ENCODE results near the gene ACSS3. TPM values are rescaled to one million over a fixed set of nuclear protein-coding genes. Genes with fewer than 3 reads are reported as not detected.
"Not testable (repeated sequence)": the region's sequence is repeated elsewhere in the genome, so short reads cannot be mapped to it uniquely, and the experiment has no call there.

The ACSS3 gene
- total and polyA plus RNA-seq, 5 donors from 2014 or later = not detected

DNA sequence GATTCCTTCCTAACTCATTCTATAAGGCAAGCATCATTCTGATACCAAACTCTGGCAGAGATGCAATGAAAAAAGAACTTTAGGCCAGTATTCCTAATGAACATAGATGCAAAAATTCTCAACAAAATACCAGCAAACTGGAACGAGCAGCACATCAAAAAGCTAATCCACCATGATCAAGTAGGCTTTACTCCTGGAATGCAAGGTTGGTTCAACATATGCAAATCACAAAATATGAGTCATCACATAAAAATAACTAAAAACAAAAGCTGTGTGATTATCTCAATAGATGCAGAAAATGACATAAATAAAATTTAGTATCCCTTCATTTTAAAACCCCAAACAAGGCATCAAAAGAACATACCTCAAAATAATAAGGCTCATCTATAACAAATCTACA is 98.9 kb downstream of the ACSS3 start:
- H3K36me3 ChIP-seq (ENCODE audit: control insufficient read depth, insufficient read depth, low read length) = no peaks in the 10 kb centered on the region
- H3K27ac ChIP-seq (ENCODE audit: insufficient read depth, low read length, poor library complexity, severe bottlenecking) = no peak overlapping the region
- no peak overlapping the region for H3K4me3 ChIP-seq (ENCODE audit: low read depth, low read length)
- H3K9me3 ChIP-seq (ENCODE audit: control insufficient read depth in 2 of 2, low read length in 2 of 2) = peaks cover 0 to 9% of the 10 kb centered on the region in 2 experiments
- no peaks in the 10 kb centered on the region for H3K4me1 Mint-ChIP-seq
- peaks cover 0 to 25% (median 4%) of the 10 kb centered on the region in 7 donors for H3K9me3 Mint-ChIP-seq
- H3K4me1 ChIP-seq (ENCODE audit: control insufficient read depth, insufficient read depth, low read length, poor library complexity, severe bottlenecking) = no peaks in the 10 kb centered on the region
- H3K36me3 Mint-ChIP-seq = no peaks in the 10 kb centered on the region
- no peak overlapping the region for H3K4me3 Mint-ChIP-seq
- no peak overlapping the region for H3K27ac Mint-ChIP-seq
- ATAC-seq (ENCODE audit: low read depth in 2 of 2) = no peak
- H3K27me3 Mint-ChIP-seq = no peaks in the 10 kb centered on the region
- DNase-seq = no peak
- H3K27me3 ChIP-seq (ENCODE audit: control insufficient read depth, insufficient read depth, low read length) = no peaks in the 10 kb centered on the region

DNA sequence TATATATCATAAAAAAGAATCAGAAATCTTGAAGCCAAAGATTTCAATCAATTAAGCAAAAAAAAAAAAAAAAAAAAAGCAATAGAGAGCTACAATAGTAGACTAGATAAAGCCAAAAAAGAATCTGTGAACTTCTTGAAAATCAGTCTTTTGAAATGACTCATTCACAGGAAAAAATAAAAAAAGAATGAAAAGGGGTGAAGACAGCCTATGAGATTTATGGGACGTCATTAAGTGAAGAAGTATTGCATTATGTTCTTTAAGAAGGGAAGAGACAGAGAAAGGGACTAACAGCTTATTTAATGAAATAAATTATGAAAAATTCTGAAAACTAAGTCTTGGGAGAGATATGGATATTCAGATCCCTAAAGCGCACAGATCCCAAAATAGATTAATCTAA is 103.8 kb downstream of the ACSS3 start:
- Histone ChIP-seq H3K4me1 (ENCODE audit: control insufficient read depth, insufficient read depth, low read length, poor library complexity, severe bottlenecking) (no peaks in the 10 kb centered on the region), H3K27ac (ENCODE audit: insufficient read depth, low read length, poor library complexity, severe bottlenecking) (no peak overlapping the region), H3K27me3 (ENCODE audit: control insufficient read depth, insufficient read depth, low read length) (no peaks in the 10 kb centered on the region), H3K36me3 (ENCODE audit: control insufficient read depth, insufficient read depth, low read length) (no peaks in the 10 kb centered on the region), H3K4me3 (ENCODE audit: low read depth, low read length) (no peak overlapping the region), H3K9me3 (ENCODE audit: control insufficient read depth in 2 of 2, low read length in 2 of 2) (peaks cover 0 to 6% of the 10 kb centered on the region in 2 experiments)
- H3K27me3 Mint-ChIP-seq = no peaks in the 10 kb centered on the region
- H3K4me1 Mint-ChIP-seq = no peaks in the 10 kb centered on the region
- H3K36me3 Mint-ChIP-seq = no peaks in the 10 kb centered on the region
- DNase-seq (no peak), ATAC-seq (ENCODE audit: low read depth in 2 of 2) (no peak)
- H3K27ac Mint-ChIP-seq = no peak overlapping the region
- H3K4me3 Mint-ChIP-seq = no peak overlapping the region
- peaks cover 0 to 16% (median 4%) of the 10 kb centered on the region in 7 donors for H3K9me3 Mint-ChIP-seq

DNA sequence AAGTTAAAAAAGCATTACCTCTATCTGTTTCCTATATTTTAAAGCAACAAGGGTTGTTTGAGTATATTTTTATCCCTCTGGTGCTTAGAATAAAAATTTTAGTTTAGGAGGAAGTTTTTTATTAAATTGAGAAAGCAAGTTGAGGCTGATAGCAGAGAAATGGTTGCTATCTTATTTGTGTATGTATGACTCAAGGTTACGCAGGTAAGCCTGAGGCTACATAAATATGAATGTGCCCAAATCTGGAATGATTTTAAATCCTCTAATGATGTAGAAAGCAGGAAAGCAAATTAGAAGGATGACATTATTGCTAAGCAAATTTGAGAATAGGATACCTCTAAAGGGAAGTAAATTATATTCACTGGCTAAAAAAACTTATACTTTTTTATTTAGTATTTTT is 109.8 kb downstream of the ACSS3 start:
- Histone ChIP-seq H3K4me3 (ENCODE audit: low read depth, low read length) (no peak overlapping the region), H3K27ac (ENCODE audit: insufficient read depth, low read length, poor library complexity, severe bottlenecking) (no peak overlapping the region), H3K4me1 (ENCODE audit: control insufficient read depth, insufficient read depth, low read length, poor library complexity, severe bottlenecking) (no peaks in the 10 kb centered on the region), H3K27me3 (ENCODE audit: control insufficient read depth, insufficient read depth, low read length) (no peaks in the 10 kb centered on the region), H3K9me3 (ENCODE audit: control insufficient read depth in 2 of 2, low read length in 2 of 2) (no peaks in the 10 kb centered on the region), H3K36me3 (ENCODE audit: control insufficient read depth, insufficient read depth, low read length) (no peaks in the 10 kb centered on the region)
- Mint-ChIP-seq H3K36me3 (no peaks in the 10 kb centered on the region), H3K27ac (peak overlapping the region in 1 of 3 donors; percentile 67), H3K4me3 (no peak overlapping the region), H3K4me1 (no peaks in the 10 kb centered on the region), H3K9me3 (peaks cover 1 to 18% (median 4%) of the 10 kb centered on the region in 7 donors), H3K27me3 (no peaks in the 10 kb centered on the region)
- ATAC-seq (ENCODE audit: low read depth in 2 of 2) (no peak), DNase-seq (no peak)

DNA sequence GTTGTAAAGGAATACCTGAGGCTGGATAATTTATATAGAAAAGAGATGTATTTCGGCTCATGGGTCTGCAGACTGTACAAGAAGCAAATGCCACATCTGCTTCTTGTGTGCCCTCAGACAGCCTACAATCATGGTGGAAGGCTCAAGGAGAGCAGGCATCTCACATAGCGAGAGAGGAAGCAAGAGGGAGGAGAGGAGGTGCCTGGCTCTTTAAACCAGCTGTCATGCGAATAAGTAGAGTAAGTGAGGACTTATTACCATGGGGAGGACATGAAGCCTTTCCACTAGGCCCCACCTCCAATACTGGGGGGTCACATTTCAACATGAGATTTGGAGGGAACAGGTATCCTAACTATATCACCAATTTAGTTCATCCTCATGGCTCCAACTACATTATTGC is 118.7 kb downstream of the ACSS3 start:
- DNase-seq = no peak
- H3K27ac Mint-ChIP-seq = no peak overlapping the region
- no peaks in the 10 kb centered on the region for H3K27me3 ChIP-seq (ENCODE audit: control insufficient read depth, insufficient read depth, low read length)

DNA sequence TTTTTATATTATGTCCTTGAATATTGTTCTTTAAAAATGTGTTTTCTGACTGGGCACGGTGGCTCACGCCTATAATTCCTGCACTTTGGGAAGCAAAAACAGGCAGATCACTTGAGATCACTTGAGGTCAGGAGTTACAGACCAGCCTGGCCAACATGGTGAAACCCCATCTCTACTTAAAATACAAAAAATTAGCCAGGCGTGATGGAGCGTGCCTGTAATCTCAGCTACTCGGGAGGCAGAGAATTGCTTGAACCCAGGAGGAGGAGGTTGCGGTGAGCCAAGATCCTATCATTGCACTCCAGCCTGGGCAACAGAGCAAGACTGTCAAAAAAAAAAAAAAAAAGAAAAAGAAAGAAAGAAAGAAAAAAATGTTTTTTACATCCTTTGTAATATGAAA is 122.7 kb downstream of the ACSS3 start:
- not testable (repeated sequence) for H3K27me3 ChIP-seq (ENCODE audit: control insufficient read depth, insufficient read depth, low read length); H3K36me3 Mint-ChIP-seq; H3K36me3 ChIP-seq (ENCODE audit: control insufficient read depth, insufficient read depth, low read length); H3K4me3 ChIP-seq (ENCODE audit: low read depth, low read length); H3K9me3 ChIP-seq (ENCODE audit: control insufficient read depth in 2 of 2, low read length in 2 of 2); ATAC-seq (ENCODE audit: low read depth in 2 of 2); DNase-seq; H3K4me1 ChIP-seq (ENCODE audit: control insufficient read depth, insufficient read depth, low read length, poor library complexity, severe bottlenecking); H3K27ac ChIP-seq (ENCODE audit: insufficient read depth, low read length, poor library complexity, severe bottlenecking); H3K4me1 Mint-ChIP-seq; H3K4me3 Mint-ChIP-seq; H3K27me3 Mint-ChIP-seq; H3K27ac Mint-ChIP-seq
- H3K9me3 Mint-ChIP-seq = peaks cover 6 to 12% (median 8%) of the 10 kb centered on the region in 7 donors

More for the DNA sequence above, 118.7 kb downstream of the ACSS3 start:
- H3K9me3 ChIP-seq (ENCODE audit: control insufficient read depth in 2 of 2, low read length in 2 of 2) = peaks cover 0 to 5% of the 10 kb centered on the region in 2 experiments
- H3K4me1 ChIP-seq (ENCODE audit: control insufficient read depth, insufficient read depth, low read length, poor library complexity, severe bottlenecking) = no peaks in the 10 kb centered on the region
- no peaks in the 10 kb centered on the region for H3K36me3 Mint-ChIP-seq
- no peak overlapping the region for H3K27ac ChIP-seq (ENCODE audit: insufficient read depth, low read length, poor library complexity, severe bottlenecking)
- no peak overlapping the region for H3K4me3 Mint-ChIP-seq
- no peak for ATAC-seq (ENCODE audit: low read depth in 2 of 2)
- no peak overlapping the region for H3K4me3 ChIP-seq (ENCODE audit: low read depth, low read length)
- no peaks in the 10 kb centered on the region for H3K27me3 Mint-ChIP-seq
- no peaks in the 10 kb centered on the region for H3K36me3 ChIP-seq (ENCODE audit: control insufficient read depth, insufficient read depth, low read length)
- H3K9me3 Mint-ChIP-seq = peaks cover 5 to 16% (median 9%) of the 10 kb centered on the region in 7 donors
- no peaks in the 10 kb centered on the region for H3K4me1 Mint-ChIP-seq

DNA sequence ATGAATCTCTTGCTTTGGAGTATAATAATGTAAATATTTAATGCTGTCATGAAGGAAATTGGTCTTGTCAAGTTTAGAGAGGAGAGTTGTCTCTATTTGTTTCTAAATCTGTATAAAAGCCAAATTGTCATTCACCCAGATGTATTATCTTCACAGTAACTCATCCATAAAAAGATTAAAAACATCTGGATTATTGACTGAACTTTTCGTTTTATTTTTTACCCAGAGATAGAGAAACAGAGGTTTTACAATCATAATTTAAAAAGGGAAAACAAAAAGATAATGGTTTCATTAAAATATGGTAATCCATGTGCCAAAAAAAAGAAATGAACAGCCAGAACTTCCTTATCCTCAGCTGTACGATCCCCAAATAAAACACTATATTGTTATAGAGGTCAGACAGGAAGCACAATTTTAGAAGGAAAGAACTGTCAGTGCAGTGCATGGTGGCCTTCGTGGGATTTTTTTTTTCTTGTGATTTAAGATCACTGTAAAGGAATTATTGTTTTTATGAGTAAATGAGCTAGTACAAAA is 125.9 kb downstream of the ACSS3 start:
- H3K27ac ChIP-seq (ENCODE audit: insufficient read depth, low read length, poor library complexity, severe bottlenecking) = no peak overlapping the region
- ATAC-seq (ENCODE audit: low read depth in 2 of 2) (no peak), DNase-seq (no peak)
- H3K36me3 ChIP-seq (ENCODE audit: control insufficient read depth, insufficient read depth, low read length) = no peaks in the 10 kb centered on the region
- no peaks in the 10 kb centered on the region for H3K4me1 ChIP-seq (ENCODE audit: control insufficient read depth, insufficient read depth, low read length, poor library complexity, severe bottlenecking)
- H3K4me3 ChIP-seq (ENCODE audit: low read depth, low read length) = no peak overlapping the region
- peaks cover 0 to 11% (median 3%) of the 10 kb centered on the region in 7 donors for H3K9me3 Mint-ChIP-seq
- no peaks in the 10 kb centered on the region for H3K4me1 Mint-ChIP-seq
- no peak overlapping the region for H3K4me3 Mint-ChIP-seq
- H3K27me3 ChIP-seq (ENCODE audit: control insufficient read depth, insufficient read depth, low read length) = no peaks in the 10 kb centered on the region
- H3K9me3 ChIP-seq (ENCODE audit: control insufficient read depth in 2 of 2, low read length in 2 of 2) = no peaks in the 10 kb centered on the region
- no peaks in the 10 kb centered on the region for H3K27me3 Mint-ChIP-seq
- H3K27ac Mint-ChIP-seq = no peak overlapping the region
- no peaks in the 10 kb centered on the region for H3K36me3 Mint-ChIP-seq

DNA sequence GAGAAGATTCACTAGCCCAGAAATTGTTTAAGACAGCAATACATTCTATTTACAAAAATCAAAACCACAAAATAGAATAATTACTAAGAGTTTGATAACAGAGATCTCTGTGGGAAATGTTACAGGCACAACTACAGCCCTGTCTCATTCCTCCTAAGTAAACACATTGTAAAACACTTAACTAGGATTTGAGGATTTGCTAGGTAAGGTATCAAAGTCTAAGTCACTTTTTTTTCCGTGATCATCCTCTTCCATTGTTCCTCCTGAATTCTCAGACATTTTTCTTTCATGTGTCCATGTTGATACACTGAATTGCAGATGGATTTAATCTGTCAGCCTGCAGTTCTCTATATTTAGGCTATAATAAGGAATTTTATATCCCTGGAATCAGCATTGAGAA is 127.5 kb downstream of the ACSS3 start:
- ATAC-seq (ENCODE audit: low read depth in 2 of 2) (no peak), DNase-seq (no peak)
- Mint-ChIP-seq H3K9me3 (peaks cover 0 to 11% (median 3%) of the 10 kb centered on the region in 7 donors), H3K27ac (no peak overlapping the region), H3K4me3 (no peak overlapping the region), H3K4me1 (no peaks in the 10 kb centered on the region), H3K36me3 (no peaks in the 10 kb centered on the region), H3K27me3 (no peaks in the 10 kb centered on the region)
- Histone ChIP-seq H3K4me1 (ENCODE audit: control insufficient read depth, insufficient read depth, low read length, poor library complexity, severe bottlenecking) (no peaks in the 10 kb centered on the region), H3K9me3 (ENCODE audit: control insufficient read depth in 2 of 2, low read length in 2 of 2) (no peaks in the 10 kb centered on the region), H3K4me3 (ENCODE audit: low read depth, low read length) (no peak overlapping the region), H3K27ac (ENCODE audit: insufficient read depth, low read length, poor library complexity, severe bottlenecking) (no peak overlapping the region), H3K27me3 (ENCODE audit: control insufficient read depth, insufficient read depth, low read length) (no peaks in the 10 kb centered on the region), H3K36me3 (ENCODE audit: control insufficient read depth, insufficient read depth, low read length) (no peaks in the 10 kb centered on the region)

DNA sequence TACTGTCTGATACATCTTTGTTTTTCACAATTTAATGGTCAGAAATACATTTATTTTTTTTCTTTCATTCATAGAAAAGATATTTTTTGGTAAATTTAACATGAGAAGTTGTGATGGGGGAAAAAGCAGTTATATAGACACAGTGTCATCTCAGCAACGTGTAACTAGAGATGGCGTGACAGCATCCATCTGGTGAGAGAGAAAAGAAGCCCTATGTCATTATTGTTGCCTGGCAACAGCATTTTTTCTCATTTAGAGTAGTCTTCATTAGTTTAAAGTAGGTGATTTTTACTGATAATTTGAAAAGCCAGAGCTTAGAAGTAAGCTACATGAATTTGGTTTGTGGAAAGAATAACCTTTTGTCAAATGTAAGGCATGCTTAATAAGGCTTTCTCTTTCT is 128.6 kb downstream of the ACSS3 start:
- Mint-ChIP-seq H3K36me3 (no peaks in the 10 kb centered on the region), H3K27me3 (no peaks in the 10 kb centered on the region), H3K27ac (no peak overlapping the region), H3K4me3 (no peak overlapping the region), H3K9me3 (peaks cover 0 to 11% (median 3%) of the 10 kb centered on the region in 7 donors), H3K4me1 (no peaks in the 10 kb centered on the region)
- H3K9me3 ChIP-seq (ENCODE audit: control insufficient read depth in 2 of 2, low read length in 2 of 2) = no peaks in the 10 kb centered on the region
- no peak overlapping the region for H3K4me3 ChIP-seq (ENCODE audit: low read depth, low read length)
- H3K27ac ChIP-seq (ENCODE audit: insufficient read depth, low read length, poor library complexity, severe bottlenecking) = no peak overlapping the region
- no peaks in the 10 kb centered on the region for H3K36me3 ChIP-seq (ENCODE audit: control insufficient read depth, insufficient read depth, low read length)
- no peaks in the 10 kb centered on the region for H3K27me3 ChIP-seq (ENCODE audit: control insufficient read depth, insufficient read depth, low read length)
- H3K4me1 ChIP-seq (ENCODE audit: control insufficient read depth, insufficient read depth, low read length, poor library complexity, severe bottlenecking) = no peaks in the 10 kb centered on the region
- DNase-seq (no peak), ATAC-seq (ENCODE audit: low read depth in 2 of 2) (no peak)

Measured in CD4-positive, CD25-positive, alpha-beta regulatory T cell (primary cell).